HUES48 (cell line): Measurements from ENCODE around the gene IL15RA.

Experiments used
- H3K27ac ChIP-seq: one replicate; pipeline ENCODE4 v1.7.0; 2013; ENCODE audit warnings: low read depth, low read length, inconsistent platforms
- H3K27me3 ChIP-seq: 2 replicates; pipeline ENCODE4 v1.6.1; 2013; ENCODE audit warnings: mild to moderate bottlenecking, low read length; ENCODE audit not compliant: control insufficient read depth, insufficient read depth
- H3K36me3 ChIP-seq: 2 replicates; pipeline ENCODE4 v1.6.1; 2013; ENCODE audit warnings: low read length; ENCODE audit not compliant: control insufficient read depth, insufficient read depth
- H3K4me1 ChIP-seq: 2 replicates; pipeline ENCODE4 v1.6.1; 2013; ENCODE audit warnings: mild to moderate bottlenecking, low read length; ENCODE audit not compliant: control insufficient read depth, insufficient read depth
- H3K4me3 ChIP-seq: 2 replicates; pipeline ENCODE4 v1.5.1; 2013; ENCODE audit warnings: mild to moderate bottlenecking, low read depth, low read length
- H3K9ac ChIP-seq: 2 replicates; pipeline ENCODE4 v1.6.1; 2013; ENCODE audit warnings: mild to moderate bottlenecking, low read depth, low read length, moderate library complexity
- H3K9me3 ChIP-seq: 2 replicates; pipeline ENCODE4 v1.6.1; 2013; ENCODE audit warnings: low read length; ENCODE audit not compliant: control insufficient read depth, insufficient read depth

The IL15RA gene

GRCh38 chr10:6014241-6014761, 37.0 kb upstream of the IL15RA start:
- H3K27ac ChIP-seq, result no peak overlapping the region
- H3K4me1 ChIP-seq, result 0 out of 2 replicates have a peak, but pooled peaks cover 4% of the 10 kb centered on the region
- H3K9me3 ChIP-seq, result no peaks in the 10 kb centered on the region
- H3K9ac ChIP-seq, result no peak overlapping the region
- H3K27me3 ChIP-seq, result no peaks in the 10 kb centered on the region
- no peaks in the 10 kb centered on the region for H3K36me3 ChIP-seq
- no peak overlapping the region for H3K4me3 ChIP-seq

DNA sequence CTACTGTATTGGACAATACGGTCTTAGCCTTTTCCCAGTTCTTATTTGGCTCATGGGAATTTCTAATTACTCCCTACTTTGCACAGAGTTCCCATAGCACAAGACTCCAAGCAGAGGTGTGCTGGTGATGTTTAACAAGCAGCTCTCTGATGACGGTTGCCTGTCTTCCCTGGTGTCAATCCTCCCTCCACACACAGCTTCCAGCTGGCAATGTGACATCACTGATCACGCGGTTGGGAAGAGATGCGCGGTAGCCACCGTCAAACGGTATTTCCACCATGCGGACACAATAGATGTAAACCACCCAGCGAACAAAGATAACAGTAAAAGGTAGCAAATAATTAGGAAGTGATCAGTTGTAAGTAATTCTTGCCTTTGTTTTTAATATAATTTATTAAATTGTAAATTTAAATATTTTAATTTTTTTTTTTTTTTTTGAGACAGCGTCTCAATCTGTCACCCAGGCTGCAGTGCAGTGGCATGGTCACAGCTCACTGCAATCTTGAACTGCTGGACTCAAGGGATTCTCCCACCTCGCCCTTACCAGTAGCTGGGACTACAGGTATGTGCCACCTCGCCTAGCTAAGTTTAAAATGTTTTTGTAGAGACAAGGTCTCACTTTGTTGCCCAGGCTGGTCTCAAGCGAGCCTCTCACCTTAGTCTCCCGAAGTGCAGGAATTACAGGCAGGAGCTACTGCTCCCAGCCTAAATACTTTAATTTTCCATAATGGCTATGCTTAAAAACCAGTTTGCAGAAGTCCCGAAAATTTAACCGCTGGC, 36.3 kb upstream of the IL15RA start:
- H3K9ac ChIP-seq, result no peak overlapping the region
- no peaks in the 10 kb centered on the region for H3K9me3 ChIP-seq
- H3K36me3 ChIP-seq, result no peaks in the 10 kb centered on the region
- 0 out of 2 replicates have a peak, but pooled peaks cover 4% of the 10 kb centered on the region for H3K4me1 ChIP-seq
- H3K4me3 ChIP-seq, result no peak overlapping the region
- no peaks in the 10 kb centered on the region for H3K27me3 ChIP-seq
- no peak overlapping the region for H3K27ac ChIP-seq

DNA sequence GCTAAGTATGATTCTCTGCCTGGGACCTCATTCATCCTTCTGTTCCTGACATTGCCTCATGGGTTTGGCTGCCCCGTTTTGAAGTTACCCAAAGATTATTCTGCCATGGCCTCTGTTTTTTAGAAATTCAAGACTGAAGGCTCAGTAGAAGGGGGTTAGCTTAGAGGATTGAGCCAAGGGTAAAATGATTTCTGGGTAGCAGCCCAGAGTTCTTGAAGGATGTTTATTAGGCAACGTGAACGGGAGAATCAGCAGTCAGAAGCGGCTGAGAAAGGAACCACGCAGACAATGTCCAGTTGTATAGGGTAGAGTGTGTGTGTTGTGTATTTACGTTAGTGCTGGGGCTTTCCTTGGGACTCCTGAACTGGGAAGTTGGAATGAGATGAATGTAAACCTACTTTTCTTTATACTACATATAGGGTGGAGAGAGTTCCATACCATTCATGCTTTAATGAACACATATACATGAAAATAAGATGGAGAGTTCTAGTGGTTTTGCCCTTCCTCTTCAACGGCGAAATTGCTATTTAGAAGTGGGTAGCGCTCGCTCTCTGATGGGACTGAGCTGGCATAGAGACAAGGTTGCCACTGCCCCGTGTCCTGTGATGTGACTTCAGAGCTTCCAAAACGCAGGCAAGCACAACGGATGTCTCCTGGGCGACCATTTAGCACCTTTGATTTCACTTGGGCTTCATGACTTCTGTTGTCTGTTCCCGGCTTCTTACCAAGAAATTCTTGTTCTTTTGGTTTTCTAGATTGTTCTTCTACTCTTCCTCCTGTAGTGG, 35.0 kb upstream of the IL15RA start:
- H3K27ac ChIP-seq, result no peak overlapping the region
- H3K36me3 ChIP-seq, result no peaks in the 10 kb centered on the region
- H3K9ac ChIP-seq, result no peak overlapping the region
- 0 out of 2 replicates have a peak, but pooled peaks cover 4% of the 10 kb centered on the region for H3K4me1 ChIP-seq
- H3K9me3 ChIP-seq, result peaks cover 4% of the 10 kb centered on the region; the same call in 1 of the 2 replicates
- H3K4me3 ChIP-seq, result no peak overlapping the region
- H3K27me3 ChIP-seq, result no peaks in the 10 kb centered on the region

DNA sequence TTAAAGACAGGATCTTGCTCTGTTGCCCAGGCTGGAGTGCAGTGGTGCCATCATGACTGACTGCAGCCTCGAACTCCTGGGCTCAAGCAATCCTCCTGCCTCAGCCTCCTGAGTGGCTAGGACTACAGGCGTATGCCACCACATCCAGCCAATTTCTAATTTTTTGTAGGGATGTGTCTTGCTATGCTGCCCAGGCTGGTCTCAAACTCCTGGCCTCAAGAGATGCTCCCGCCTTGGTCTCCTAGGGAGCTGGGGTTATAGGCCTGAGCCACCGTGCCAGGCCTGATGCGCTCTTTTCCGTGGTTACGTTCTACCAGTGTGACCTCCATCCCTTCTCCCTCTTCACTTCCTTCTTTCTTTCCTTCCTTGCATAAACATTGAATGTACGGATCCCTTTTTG, 34.2 kb upstream of the IL15RA start:
- 0 out of 2 replicates have a peak, but pooled peaks cover 4% of the 10 kb centered on the region for H3K4me1 ChIP-seq
- H3K4me3 ChIP-seq, result no peak overlapping the region
- H3K36me3 ChIP-seq, result no peaks in the 10 kb centered on the region
- H3K9me3 ChIP-seq, result peaks cover 6% of the 10 kb centered on the region; the same call in 1 of the 2 replicates
- no peak overlapping the region for H3K27ac ChIP-seq
- H3K27me3 ChIP-seq, result no peaks in the 10 kb centered on the region
- no peak overlapping the region for H3K9ac ChIP-seq

DNA sequence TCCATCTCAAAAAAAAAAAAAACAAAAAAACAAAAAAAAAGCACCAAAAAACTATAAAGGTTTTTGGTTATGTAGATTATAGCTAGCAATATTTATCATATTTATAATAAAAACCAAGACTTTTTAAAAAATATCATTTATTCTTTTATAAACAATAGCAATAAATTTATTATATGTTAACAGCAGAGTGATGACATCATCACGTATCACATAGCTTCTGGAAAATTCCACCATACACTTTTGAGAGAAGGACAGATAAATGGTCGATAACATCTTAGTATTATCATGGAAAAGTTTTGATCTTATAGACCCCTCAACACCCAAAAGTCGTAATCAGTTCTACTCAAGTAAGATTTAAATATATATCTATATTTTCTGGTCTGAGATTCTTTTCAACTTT, 33.2 kb upstream of the IL15RA start:
- Histone ChIP-seq H3K27ac (no peak overlapping the region), H3K4me3 (no peak overlapping the region), H3K9me3 (peaks cover 6% of the 10 kb centered on the region; the same call in 1 of the 2 replicates), H3K4me1 (0 out of 2 replicates have a peak, but pooled peaks cover 8% of the 10 kb centered on the region), H3K27me3 (no peaks in the 10 kb centered on the region), H3K9ac (no peak overlapping the region), H3K36me3 (no peaks in the 10 kb centered on the region)

- Histone ChIP-seq H3K27me3 (no peaks in the 10 kb centered on the region), H3K27ac (no peak overlapping the region), H3K9me3 (peaks cover 6% of the 10 kb centered on the region; the same call in 1 of the 2 replicates), H3K4me3 (no peak overlapping the region), H3K36me3 (no peaks in the 10 kb centered on the region), H3K4me1 (peaks cover 9% of the 10 kb centered on the region; the same call in 1 of the 2 replicates), H3K9ac (no peak overlapping the region)
Measured at GRCh38 chr10:6009961-6010360, 32.6 kb upstream of the IL15RA start.

DNA sequence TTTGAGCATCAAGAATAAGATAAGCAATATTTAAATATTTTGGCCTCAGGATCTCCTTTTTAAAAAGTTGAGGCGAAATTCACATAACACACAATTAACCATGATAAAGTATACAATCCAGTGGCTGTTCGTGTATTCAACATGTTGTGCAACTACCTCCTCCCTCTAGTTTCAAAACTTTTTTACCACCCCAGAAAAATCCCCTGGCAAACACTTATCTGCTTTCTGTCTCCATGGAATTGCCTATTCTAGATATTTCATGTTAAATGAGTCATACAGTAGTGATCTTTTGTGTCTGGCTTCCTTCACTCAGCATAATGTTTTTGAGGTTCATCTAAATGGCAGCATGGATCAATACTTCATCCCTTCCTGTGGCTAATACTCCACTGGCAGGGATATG, 31.8 kb upstream of the IL15RA start:
- no peaks in the 10 kb centered on the region for H3K36me3 ChIP-seq
- no peak overlapping the region for H3K9ac ChIP-seq
- no peaks in the 10 kb centered on the region for H3K27me3 ChIP-seq
- H3K27ac ChIP-seq, result no peak overlapping the region
- peaks cover 6% of the 10 kb centered on the region; the same call in 1 of the 2 replicates for H3K9me3 ChIP-seq
- no peak overlapping the region for H3K4me3 ChIP-seq
- peaks cover 9% of the 10 kb centered on the region; the same call in 1 of the 2 replicates for H3K4me1 ChIP-seq

- peaks cover 9% of the 10 kb centered on the region; the same call in 1 of the 2 replicates for H3K4me1 ChIP-seq
- no peak overlapping the region for H3K27ac ChIP-seq
- no peaks in the 10 kb centered on the region for H3K36me3 ChIP-seq
- no peaks in the 10 kb centered on the region for H3K27me3 ChIP-seq
- H3K9me3 ChIP-seq, result peaks cover 6% of the 10 kb centered on the region; the same call in 1 of the 2 replicates
- H3K9ac ChIP-seq, result no peak overlapping the region
- no peak overlapping the region for H3K4me3 ChIP-seq
Measured at GRCh38 chr10:6008497-6009142, 31.3 kb upstream of the IL15RA start.

GRCh38 chr10:6006991-6007390, 29.6 kb upstream of the IL15RA start:
- Histone ChIP-seq H3K36me3 (no peaks in the 10 kb centered on the region), H3K27me3 (no peaks in the 10 kb centered on the region), H3K9me3 (peaks cover 6% of the 10 kb centered on the region; the same call in 1 of the 2 replicates), H3K4me3 (no peak overlapping the region), H3K27ac (no peak overlapping the region), H3K4me1 (peaks cover 4% of the 10 kb centered on the region; the same call in 1 of the 2 replicates), H3K9ac (no peak overlapping the region)

GRCh38 chr10:6006546-6006945, 29.2 kb upstream of the IL15RA start:
- peaks cover 4% of the 10 kb centered on the region; the same call in 1 of the 2 replicates for H3K4me1 ChIP-seq
- peaks cover 6% of the 10 kb centered on the region; the same call in 1 of the 2 replicates for H3K9me3 ChIP-seq
- H3K27ac ChIP-seq, result no peak overlapping the region
- H3K4me3 ChIP-seq, result no peak overlapping the region
- H3K27me3 ChIP-seq, result no peaks in the 10 kb centered on the region
- H3K36me3 ChIP-seq, result no peaks in the 10 kb centered on the region
- H3K9ac ChIP-seq, result no peak overlapping the region
